HepG2 (cell line): Measurements from ENCODE around the gene GRB7. TPM values are rescaled to one million over a fixed set of nuclear protein-coding genes. Genes with fewer than 3 reads are reported as not detected.
A peak's percentile ranks its signal among the peaks of the same experiment; 100 is the strongest.

Experiments
- AGO1 ChIP-seq: fragments of 200-400 bp; formaldehyde crosslinking; IDR thresholded peaks from 2 replicates; pipeline ENCODE4 v1.6.1; 2017; ENCODE audit warnings: mild to moderate bottlenecking, low read depth, low read length, moderate library complexity; ENCODE audit not compliant: poor library complexity, severe bottlenecking
- AGO2 ChIP-seq: fragments of 200-400 bp; formaldehyde crosslinking; optimal IDR thresholded peaks from 2 replicates; pipeline ENCODE3; 2017; ENCODE audit warnings: mild to moderate bottlenecking, low read depth, low read length, moderate library complexity
- ATF3 ChIP-seq: sonication (generic); formaldehyde crosslinking; IDR thresholded peaks from 2 replicates; pipeline ENCODE4 v1.4.0; 2020; ENCODE audit warnings: missing genetic modification reagents
- CREB3 ChIP-seq: sonication (generic); formaldehyde crosslinking; IDR thresholded peaks from 2 replicates; pipeline ENCODE4 v1.5.0; 2020; ENCODE audit warnings: missing genetic modification reagents
- EED ChIP-seq: sonication (generic); formaldehyde crosslinking; IDR thresholded peaks from 2 replicates; pipeline ENCODE4 v1.5.0; 2020; ENCODE audit warnings: mild to moderate bottlenecking, missing genetic modification reagents
- HCFC1 ChIP-seq: fragments of 150-350 bp; IDR thresholded peaks from 2 replicates; pipeline ENCODE4 v1.6.1; 2014; ENCODE audit warnings: low read depth, low read length
- HNRNPLL ChIP-seq: fragments of 200-400 bp; formaldehyde crosslinking; IDR thresholded peaks from 2 replicates; pipeline ENCODE4 v1.6.1; 2017; ENCODE audit warnings: mild to moderate bottlenecking, low read depth, low read length; ENCODE audit not compliant: poor library complexity, severe bottlenecking
- JUND ChIP-seq: sonication (generic); formaldehyde crosslinking; IDR thresholded peaks from 2 replicates; pipeline ENCODE4 v1.8.0; 2022; ENCODE audit warnings: mild to moderate bottlenecking, missing genetic modification reagents
- KLF12 ChIP-seq: sonication (generic); formaldehyde crosslinking; IDR thresholded peaks from 2 replicates; pipeline ENCODE4 v1.4.0; 2020; ENCODE audit warnings: missing genetic modification reagents, borderline replicate concordance
- MEIS1 ChIP-seq: sonication (generic); formaldehyde crosslinking; IDR thresholded peaks from 2 replicates; pipeline ENCODE4 v1.9.0; 2021; ENCODE audit warnings: mild to moderate bottlenecking, missing genetic modification reagents, moderate library complexity, borderline replicate concordance
- POLR2A ChIP-seq, 2 experiments: IDR thresholded peaks; 2 replicates each; pipeline ENCODE4 v1.6.1; 2011; ENCODE audit warnings: low read depth in 2 of 2, low read length in 2 of 2, mild to moderate bottlenecking in 1 of 2, moderate library complexity in 1 of 2; ENCODE audit not compliant: insufficient read depth in 1 of 2
- RFX5 ChIP-seq: IDR thresholded peaks from 2 replicates; pipeline ENCODE4 v1.6.1; 2011; ENCODE audit warnings: low read depth, low read length, improper control_type of control experiment
- RFXANK ChIP-seq: IDR thresholded peaks from 2 replicates; pipeline ENCODE4 v1.6.1; 2016
- SIX1 ChIP-seq: sonication (generic); formaldehyde crosslinking; IDR thresholded peaks from 2 replicates; pipeline ENCODE4 v1.4.0; 2020; ENCODE audit warnings: missing genetic modification reagents, borderline replicate concordance
- SNAPC2 ChIP-seq: sonication (generic); formaldehyde crosslinking; IDR thresholded peaks from 2 replicates; pipeline ENCODE4 v1.8.1; 2022; ENCODE audit warnings: mild to moderate bottlenecking, missing genetic modification reagents
- STAT5B ChIP-seq: sonication (generic); formaldehyde crosslinking; IDR thresholded peaks from 2 replicates; pipeline ENCODE4 v1.4.0; 2020; ENCODE audit warnings: missing genetic modification reagents
- TBX3 ChIP-seq: fragments of 450-650 bp; IDR thresholded peaks from 2 replicates; pipeline ENCODE4 v1.6.1; 2017; ENCODE audit warnings: antibody characterized with exemption, mild to moderate bottlenecking, inconsistent platforms, borderline replicate concordance
- TEAD2 ChIP-seq: sonication (generic); formaldehyde crosslinking; IDR thresholded peaks from 2 replicates; pipeline ENCODE4 v1.9.0; 2021; ENCODE audit warnings: missing genetic modification reagents
- ZFP36L2 ChIP-seq: sonication (generic); formaldehyde crosslinking; IDR thresholded peaks from 2 replicates; pipeline ENCODE4 v1.4.0; 2020; ENCODE audit warnings: missing genetic modification reagents
- ZNF101 ChIP-seq: sonication (generic); formaldehyde crosslinking; IDR thresholded peaks from 2 replicates; pipeline ENCODE4 v1.4.0; 2020; ENCODE audit warnings: mild to moderate bottlenecking, low read depth, missing genetic modification reagents, borderline replicate concordance
- ZNF17 ChIP-seq: sonication (generic); formaldehyde crosslinking; IDR thresholded peaks from 2 replicates; pipeline ENCODE4 v1.5.0; 2020; ENCODE audit warnings: mild to moderate bottlenecking, missing genetic modification reagents
- ZNF230 ChIP-seq: sonication (generic); formaldehyde crosslinking; IDR thresholded peaks from 2 replicates; pipeline ENCODE4 v1.4.0; 2020; ENCODE audit warnings: mild to moderate bottlenecking, missing genetic modification reagents
- ZNF251 ChIP-seq: sonication (generic); formaldehyde crosslinking; IDR thresholded peaks from 2 replicates; pipeline ENCODE4 v1.9.0; 2021; ENCODE audit warnings: mild to moderate bottlenecking, missing genetic modification reagents
- ZNF441 ChIP-seq: sonication (generic); formaldehyde crosslinking; IDR thresholded peaks from 2 replicates; pipeline ENCODE4 v1.7.0; 2021; ENCODE audit warnings: missing genetic modification reagents, borderline replicate concordance
- ZNF552 ChIP-seq: sonication (generic); formaldehyde crosslinking; IDR thresholded peaks from 2 replicates; pipeline ENCODE4 v1.9.0; 2022; ENCODE audit warnings: missing genetic modification reagents, mild to moderate bottlenecking, borderline replicate concordance
- ZNF572 ChIP-seq: sonication (generic); formaldehyde crosslinking; IDR thresholded peaks from 2 replicates; pipeline ENCODE4 v1.5.1; 2020; ENCODE audit warnings: mild to moderate bottlenecking, missing genetic modification reagents
- ZNF674 ChIP-seq: sonication (generic); formaldehyde crosslinking; IDR thresholded peaks from 2 replicates; pipeline ENCODE4 v1.5.0; 2020; ENCODE audit warnings: low read depth, mild to moderate bottlenecking, missing genetic modification reagents
- ZNF678 ChIP-seq: sonication (generic); formaldehyde crosslinking; IDR thresholded peaks from 2 replicates; pipeline ENCODE4 v1.4.0; 2020; ENCODE audit warnings: mild to moderate bottlenecking, missing genetic modification reagents
- polyA plus RNA-seq, 8 experiments: library from polyadenylated mRNA; depleted of rRNA in 3 of 8; stranded (reverse) in 7 of 8; unstranded in 1 of 8; fragments of >200 nt; fragmentation: Illumina TruSeq in 4 of 8; extraction: Trizol in 4 of 8; gene quantifications; 2 replicates each; pipeline versions ENCODE4 v1.2.1 to v1.2.3, GENCODE V29; 2011 to 2016; ENCODE audit warnings: low read depth in 4 of 8, missing spikeins in 1 of 8, mixed read lengths in 1 of 8; ENCODE audit not compliant: insufficient read depth in 1 of 8
- total RNA-seq, 5 experiments: library from RNA; depleted of rRNA; stranded (reverse); fragments of >200 nt; fragmentation: Illumina TruSeq; extraction: Trizol; gene quantifications; 2 replicates each; pipeline ENCODE4 v1.2.3, GENCODE V29; 2016; ENCODE audit warnings: low read depth in 1 of 5
- TF ChIP-seq, protein P1 (sequence below): IDR thresholded peaks from 2 replicates; pipeline ENCODE4 v1.6.1; 2016; ENCODE audit warnings: missing compliant biosample characterization, missing genetic modification reagents, borderline replicate concordance
- TF ChIP-seq, protein P2 (sequence below): sonication (generic); formaldehyde crosslinking; IDR thresholded peaks from 2 replicates; pipeline ENCODE4 v1.8.0; 2023; ENCODE audit warnings: mild to moderate bottlenecking, missing genetic modification reagents

Gene GRB7
- total and polyA plus RNA-seq, 2 of the 13 experiments (the other 11 are each of a cell fraction or from before 2014, with no cell fraction given) = 60.2 to 77.7 TPM

DNA sequence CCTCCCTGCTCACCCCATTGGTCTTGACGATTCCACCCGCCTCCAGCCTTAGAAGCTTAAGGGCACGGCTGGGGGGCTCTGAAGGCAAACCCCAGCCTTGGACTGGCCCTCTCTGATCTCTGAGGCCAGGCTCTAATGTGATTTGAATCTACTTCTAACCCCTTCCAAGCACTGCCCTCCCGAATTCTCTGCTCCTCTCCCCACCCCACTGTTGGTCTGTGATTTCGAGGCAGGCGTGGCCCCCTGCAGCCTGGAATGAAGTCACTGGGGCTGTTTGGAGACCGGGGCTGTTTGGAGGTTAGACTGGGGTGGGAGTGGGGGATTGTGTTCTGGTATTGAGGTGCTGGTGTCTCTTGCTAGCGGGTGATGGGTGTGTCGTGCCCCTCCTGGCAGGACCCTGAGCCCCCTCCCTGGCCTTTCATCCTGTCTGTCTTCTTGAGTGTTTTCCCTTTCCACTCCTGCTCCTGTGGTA is 2.2 kb downstream of the GRB7 start (continued):
- TF ChIP-seq, protein P1, sequence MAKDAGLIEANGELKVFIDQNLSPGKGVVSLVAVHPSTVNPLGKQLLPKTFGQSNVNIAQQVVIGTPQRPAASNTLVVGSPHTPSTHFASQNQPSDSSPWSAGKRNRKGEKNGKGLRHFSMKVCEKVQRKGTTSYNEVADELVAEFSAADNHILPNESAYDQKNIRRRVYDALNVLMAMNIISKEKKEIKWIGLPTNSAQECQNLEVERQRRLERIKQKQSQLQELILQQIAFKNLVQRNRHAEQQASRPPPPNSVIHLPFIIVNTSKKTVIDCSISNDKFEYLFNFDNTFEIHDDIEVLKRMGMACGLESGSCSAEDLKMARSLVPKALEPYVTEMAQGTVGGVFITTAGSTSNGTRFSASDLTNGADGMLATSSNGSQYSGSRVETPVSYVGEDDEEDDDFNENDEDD = no peak
- TF ChIP-seq CREB3 = 0 out of 2 replicates have a peak, but pooled peaks have one; percentile 46
- no peak for TF ChIP-seq ATF3 (CRISPR knock-in tag)
- no peak for TF ChIP-seq SIX1
- no peak for TF ChIP-seq RFX5
- no peak for TF ChIP-seq RFXANK
- TF ChIP-seq ZNF101 (CRISPR knock-in tag) = 0 out of 2 replicates have a peak, but pooled peaks have one; percentile 14
- TF ChIP-seq JUND (CRISPR knock-in tag) = no peak
- no peak for TF ChIP-seq ZFP36L2 (CRISPR knock-in tag)
- no peak for TF ChIP-seq EED (CRISPR knock-in tag)
- TF ChIP-seq ZNF441 (CRISPR knock-in tag) = peak; percentile 22; the same call in 1 of the 2 replicates
- no peak for TF ChIP-seq TBX3
- no peak for TF ChIP-seq ZNF572 (CRISPR knock-in tag)
- peak; percentile 64; the same call in 1 of the 2 replicates for TF ChIP-seq SNAPC2 (CRISPR knock-in tag)
- TF ChIP-seq ZNF230 (CRISPR knock-in tag) = no peak; the same call in 1 of the 2 replicates
- no peak for TF ChIP-seq ZNF552
- TF ChIP-seq AGO2 = peak; percentile 93
- no peak for TF ChIP-seq ZNF17 (CRISPR knock-in tag)
- TF ChIP-seq, protein P2, sequence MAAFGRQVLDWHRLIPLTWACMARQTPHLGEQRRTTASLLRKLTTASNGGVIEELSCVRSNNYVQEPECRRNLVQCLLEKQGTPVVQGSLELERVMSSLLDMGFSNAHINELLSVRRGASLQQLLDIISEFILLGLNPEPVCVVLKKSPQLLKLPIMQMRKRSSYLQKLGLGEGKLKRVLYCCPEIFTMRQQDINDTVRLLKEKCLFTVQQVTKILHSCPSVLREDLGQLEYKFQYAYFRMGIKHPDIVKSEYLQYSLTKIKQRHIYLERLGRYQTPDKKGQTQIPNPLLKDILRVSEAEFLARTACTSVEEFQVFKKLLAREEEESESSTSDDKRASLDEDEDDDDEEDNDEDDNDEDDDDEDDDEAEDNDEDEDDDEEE (CRISPR knock-in tag) = no peak; the same call in 1 of the 2 replicates
- no peak for TF ChIP-seq TEAD2
- TF ChIP-seq POLR2A (IDR thresholded peaks at IDR 0.05; ENCODE audit: insufficient read depth in 1 of 2, low read depth in 2 of 2, low read length in 2 of 2) = peak in 1 of 2 experiments; percentile 0; a peak in 1 of 4 replicates
- TF ChIP-seq STAT5B (CRISPR knock-in tag) = no peak
- TF ChIP-seq ZNF251 = no peak
- no peak for TF ChIP-seq MEIS1 (CRISPR knock-in tag)
- peak; percentile 28 for TF ChIP-seq AGO1
- peak; percentile 33 for TF ChIP-seq KLF12
- TF ChIP-seq ZNF674 = no peak
- peak; percentile 25; the same call in 1 of the 2 replicates for TF ChIP-seq ZNF678 (CRISPR knock-in tag)
- TF ChIP-seq HNRNPLL = peak; percentile 4
- TF ChIP-seq HCFC1 = no peak
